Bone marrow (tissue), 2 donors: ENCODE results near the gene ADAM15.

Experiments
- DNase-seq, 2 donors: peaks; one replicate each; lab custom pipeline; 2025; lab: John Stamatoyannopoulos, UW

Gene ADAM15

GRCh38 chr1:155030243-155030795 is 20.8 kb upstream of the ADAM15 start:
- DNase-seq: no peak

GRCh38 chr1:155030899-155031298 is 20.2 kb upstream of the ADAM15 start:
- DNase-seq: no peak

- no peak for DNase-seq
Measured at GRCh38 chr1:155032886-155033285, 18.2 kb upstream of the ADAM15 start.

- DNase-seq: no peak
Measured at GRCh38 chr1:155033524-155033923, 17.6 kb upstream of the ADAM15 start, which contains the start of the genes DCST1 and DCST2. Gene DCST1 (plus strand): TSS chr1:155033824. CDS start chr1:155034037, 213 bp downstream. Gene DCST2 (minus strand): TSS chr1:155033781. CDS start chr1:155033701, 80 bp downstream.

GRCh38 chr1:155034318-155035208 is 16.6 kb upstream of the ADAM15 start:
- no peak for DNase-seq

GRCh38 chr1:155035936-155036335 is 15.2 kb upstream of the ADAM15 start:
- DNase-seq: no peak

- no peak for DNase-seq
Measured at GRCh38 chr1:155037043-155037442, 14.1 kb upstream of the ADAM15 start.

GRCh38 chr1:155037851-155038441 is 13.2 kb upstream of the ADAM15 start:
- DNase-seq: no peak

GRCh38 chr1:155038602-155039307 is 12.4 kb upstream of the ADAM15 start:
- no peak for DNase-seq

GRCh38 chr1:155039308-155039669 is 11.8 kb upstream of the ADAM15 start:
- no peak for DNase-seq

- no peak for DNase-seq
Measured at GRCh38 chr1:155040358-155041093, 10.6 kb upstream of the ADAM15 start.

- no peak for DNase-seq
Measured at GRCh38 chr1:155042789-155043188, 8.3 kb upstream of the ADAM15 start.

GRCh38 chr1:155043301-155043702 is 7.8 kb upstream of the ADAM15 start:
- DNase-seq: no peak

- no peak for DNase-seq
Measured at GRCh38 chr1:155043793-155044192, 7.3 kb upstream of the ADAM15 start.

GRCh38 chr1:155044365-155044764 is 6.8 kb upstream of the ADAM15 start:
- no peak for DNase-seq

- peak; percentile 25 to 72 for DNase-seq
Measured at GRCh38 chr1:155044812-155045657, 6.1 kb upstream of the ADAM15 start.

- no peak for DNase-seq
Measured at GRCh38 chr1:155048449-155049334, 2.4 kb upstream of the ADAM15 start.

GRCh38 chr1:155049651-155050559 is 1.2 kb upstream of the ADAM15 start:
- DNase-seq: no peak

- DNase-seq: no peak
Measured at GRCh38 chr1:155051342-155051776, 243 bp downstream of the ADAM15 start.
